Activated naive CD4-positive, alpha-beta T cell treated with anti-CD3 and anti-CD28 coated beads for 36 hours (primary cell): ENCODE measurements around the gene TRIM17. TPM values are rescaled to one million over a fixed set of nuclear protein-coding genes. Genes with fewer than 3 reads are reported as not detected.

ENCODE experiments used
- CTCF ChIA-PET: fragments of 350-600 bp; sonication (Branson Sonifier 250); formaldehyde crosslinking; loops from one replicate; lab custom pipeline; 2021; ENCODE audit warnings: antibody characterized with exemption; lab: Charles Lee
- DNase-seq: peaks from one replicate; pipeline ENCODE4 v3.0.0-alpha.2; 2020
- H3K27ac Mint-ChIP-seq: one replicate; pipeline ENCODE4 v1.8.0; 2021; ENCODE audit warnings: mild to moderate bottlenecking, mixed read lengths
- H3K27me3 Mint-ChIP-seq: one replicate; pipeline ENCODE4 v1.8.0; 2021; ENCODE audit warnings: low read depth, mixed read lengths
- H3K36me3 Mint-ChIP-seq: one replicate; pipeline ENCODE4 v1.8.0; 2021; ENCODE audit warnings: low read depth, mixed read lengths
- H3K4me1 Mint-ChIP-seq: one replicate; pipeline ENCODE4 v1.8.0; 2021; ENCODE audit warnings: low read depth, mixed read lengths
- H3K4me3 Mint-ChIP-seq: one replicate; pipeline ENCODE4 v1.8.0; 2021; ENCODE audit warnings: mild to moderate bottlenecking, moderate library complexity, mixed read lengths
- H3K9me3 Mint-ChIP-seq: one replicate; pipeline ENCODE4 v1.8.0; 2021; ENCODE audit warnings: mixed read lengths
- intact Hi-C: fragments of 100-400 bp; cut with micrococcal nuclease; formaldehyde crosslinking; loops from one replicate; pipeline ENCODE4 v1.15.1; 2023
- total RNA-seq, 2 experiments: library from RNA; stranded (reverse); gene quantifications; one replicate each; pipeline ENCODE4 v1.2.3, GENCODE V29; 2021

Gene TRIM17
- total RNA-seq, 2 experiments from 2014 or later, result 1.0 to 1.2 TPM

DNA sequence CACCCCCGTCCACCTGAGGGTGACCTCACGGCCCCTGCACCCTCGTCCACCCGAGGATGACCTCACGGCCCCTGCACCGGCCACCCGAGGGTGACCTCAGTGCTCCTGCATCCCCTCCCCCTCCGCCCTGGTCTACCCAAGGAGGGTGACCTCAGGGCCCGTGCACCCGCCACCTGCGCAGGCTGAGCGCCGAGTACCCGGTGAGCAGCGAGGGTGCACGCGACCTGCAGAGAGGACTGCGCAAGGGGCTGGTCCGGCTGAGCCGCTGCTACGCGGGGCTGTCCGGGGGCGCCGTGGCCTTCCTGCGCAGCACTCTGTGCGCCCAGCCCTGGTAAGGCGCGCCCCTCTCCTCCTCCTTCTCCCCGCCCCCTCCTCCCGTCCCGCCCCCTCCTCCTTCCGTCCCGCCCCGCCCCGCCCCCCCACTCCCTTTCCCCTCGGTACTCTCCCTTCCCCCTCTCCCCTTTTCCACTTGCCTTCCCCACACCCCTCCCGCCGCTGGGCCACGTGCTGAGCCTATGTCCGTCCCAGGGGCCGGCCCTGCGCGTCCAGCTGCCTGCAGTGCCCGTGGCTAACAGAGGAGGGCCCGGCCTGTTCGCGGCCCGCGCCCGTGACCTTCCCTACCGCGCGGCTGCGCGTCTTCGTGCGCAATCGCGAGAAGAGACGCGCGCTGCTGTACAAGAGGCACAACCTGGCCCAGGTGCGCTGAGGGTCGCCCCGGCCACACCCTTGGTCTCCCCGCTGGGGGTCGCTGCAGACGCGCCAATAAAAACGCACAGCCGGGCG is 38.4 kb downstream of the TRIM17 start:
- intact Hi-C loops, result loop anchor here (1.0 to 5.0 kb wide), 5 partner anchors 79 to 284 kb away; a partner anchor contains a TSS
- no peak overlapping the region for H3K27ac Mint-ChIP-seq
- CTCF ChIA-PET, result no interaction called here
- H3K9me3 Mint-ChIP-seq, result no peaks in the 10 kb centered on the region
- peaks cover 14% of the 10 kb centered on the region for H3K27me3 Mint-ChIP-seq
- peaks cover 11% of the 10 kb centered on the region for H3K4me1 Mint-ChIP-seq
- no peaks in the 10 kb centered on the region for H3K36me3 Mint-ChIP-seq
- DNase-seq, result peak; percentile 80
- H3K4me3 Mint-ChIP-seq, result peak overlapping the region; percentile 74

DNA sequence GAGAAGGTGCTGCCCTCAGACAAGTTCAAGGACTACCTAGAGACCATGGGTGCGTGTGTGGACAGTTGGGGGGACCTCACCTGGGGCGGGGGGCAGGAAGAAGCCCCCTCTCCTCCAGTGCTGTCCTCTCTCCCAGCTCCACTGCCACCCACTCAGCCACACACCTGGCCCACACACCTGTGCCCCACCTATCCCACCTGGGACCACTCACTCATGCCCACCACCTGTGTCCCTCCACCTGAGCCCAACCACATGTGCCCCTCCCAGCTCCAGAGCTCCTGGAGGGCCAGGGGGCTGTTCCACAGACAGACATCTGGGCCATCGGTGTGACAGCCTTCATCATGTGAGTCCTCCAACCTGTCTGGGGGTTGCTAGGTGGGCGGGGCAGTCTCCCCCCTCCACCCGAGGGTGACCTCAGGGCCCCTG is 39.0 kb downstream of the TRIM17 start:
- peaks cover 11% of the 10 kb centered on the region for H3K4me1 Mint-ChIP-seq
- DNase-seq, result no peak
- CTCF ChIA-PET, result no interaction called here
- peak overlapping the region; percentile 52 for H3K4me3 Mint-ChIP-seq
- H3K36me3 Mint-ChIP-seq, result no peaks in the 10 kb centered on the region
- H3K27me3 Mint-ChIP-seq, result peaks cover 14% of the 10 kb centered on the region
- H3K27ac Mint-ChIP-seq, result no peak overlapping the region
- intact Hi-C loops, result loop anchor here (1.0 to 5.0 kb wide), 5 partner anchors 80 to 285 kb away; a partner anchor contains a TSS
- H3K9me3 Mint-ChIP-seq, result no peaks in the 10 kb centered on the region

DNA sequence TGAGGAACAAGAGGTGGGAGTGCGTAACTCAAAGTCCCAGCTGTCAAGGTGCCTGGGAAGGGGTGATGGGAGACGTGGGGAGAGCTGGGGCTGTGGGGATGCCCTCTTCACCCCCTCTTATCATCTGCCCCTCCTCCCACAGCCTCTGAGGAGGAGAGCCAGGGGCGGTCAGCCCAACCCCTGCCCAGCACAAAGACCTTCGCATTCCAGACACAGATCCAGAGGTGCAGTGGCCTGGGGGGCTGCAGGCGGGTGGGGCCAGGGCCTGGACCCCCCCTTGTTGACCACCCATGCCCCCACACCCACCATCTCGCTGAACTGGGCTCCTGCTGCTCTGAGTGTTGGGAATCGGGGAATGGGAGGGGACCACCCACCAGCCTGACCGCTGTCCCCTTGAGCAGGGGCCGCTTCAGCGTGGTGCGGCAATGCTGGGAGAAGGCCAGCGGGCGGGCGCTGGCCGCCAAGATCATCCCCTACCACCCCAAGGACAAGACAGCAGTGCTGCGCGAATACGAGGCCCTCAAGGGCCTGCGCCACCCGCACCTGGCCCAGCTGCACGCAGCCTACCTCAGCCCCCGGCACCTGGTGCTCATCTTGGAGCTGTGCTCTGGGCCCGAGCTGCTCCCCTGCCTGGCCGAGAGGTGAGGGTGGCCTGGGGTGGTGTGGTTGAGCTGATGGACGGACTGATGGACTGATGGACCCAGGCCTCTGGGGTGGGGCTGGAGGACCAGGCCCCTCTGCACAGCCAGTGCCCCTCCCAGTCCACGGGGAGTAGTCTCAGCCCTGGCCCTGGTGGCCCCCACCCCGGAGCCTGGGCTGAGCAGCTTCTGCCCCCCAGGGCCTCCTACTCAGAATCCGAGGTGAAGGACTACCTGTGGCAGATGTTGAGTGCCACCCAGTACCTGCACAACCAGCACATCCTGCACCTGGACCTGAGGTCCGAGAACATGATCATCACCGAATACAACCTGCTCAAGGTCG is 39.7 kb downstream of the TRIM17 start:
- Mint-ChIP-seq H3K27me3 (peaks cover 14% of the 10 kb centered on the region), H3K4me3 (no peak overlapping the region), H3K9me3 (no peaks in the 10 kb centered on the region), H3K36me3 (no peaks in the 10 kb centered on the region), H3K27ac (no peak overlapping the region), H3K4me1 (peaks cover 11% of the 10 kb centered on the region)
- intact Hi-C loops, result loop anchor here (5.0 kb wide), 1 partner anchor 285 kb away; no protein-coding TSS in a partner anchor
- CTCF ChIA-PET, result no interaction called here
- no peak for DNase-seq

DNA sequence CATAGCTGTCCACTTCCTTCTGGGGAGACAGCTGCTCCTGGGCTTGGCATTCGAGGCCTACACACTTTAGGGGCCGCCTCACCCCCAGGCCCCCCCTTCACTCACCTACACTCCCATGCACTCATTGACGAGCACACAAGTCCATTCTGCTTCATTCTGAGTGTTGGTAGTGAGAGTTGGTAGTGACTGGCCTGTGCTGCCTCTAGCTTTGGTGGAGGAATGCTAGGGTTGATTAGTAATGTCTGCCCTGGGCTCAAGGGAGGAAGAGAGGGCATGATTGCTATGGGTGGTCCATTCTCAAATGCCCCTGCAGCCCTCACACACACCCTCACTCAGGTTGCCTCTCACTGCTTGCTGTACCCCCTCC is 40.4 kb downstream of the TRIM17 start:
- no peaks in the 10 kb centered on the region for H3K36me3 Mint-ChIP-seq
- intact Hi-C loops, result loop anchor here (5.0 kb wide), 1 partner anchor 286 kb away; no protein-coding TSS in a partner anchor
- H3K4me1 Mint-ChIP-seq, result peaks cover 11% of the 10 kb centered on the region
- H3K27ac Mint-ChIP-seq, result no peak overlapping the region
- CTCF ChIA-PET, result no interaction called here
- DNase-seq, result no peak
- peaks cover 14% of the 10 kb centered on the region for H3K27me3 Mint-ChIP-seq
- no peaks in the 10 kb centered on the region for H3K9me3 Mint-ChIP-seq
- no peak overlapping the region for H3K4me3 Mint-ChIP-seq

DNA sequence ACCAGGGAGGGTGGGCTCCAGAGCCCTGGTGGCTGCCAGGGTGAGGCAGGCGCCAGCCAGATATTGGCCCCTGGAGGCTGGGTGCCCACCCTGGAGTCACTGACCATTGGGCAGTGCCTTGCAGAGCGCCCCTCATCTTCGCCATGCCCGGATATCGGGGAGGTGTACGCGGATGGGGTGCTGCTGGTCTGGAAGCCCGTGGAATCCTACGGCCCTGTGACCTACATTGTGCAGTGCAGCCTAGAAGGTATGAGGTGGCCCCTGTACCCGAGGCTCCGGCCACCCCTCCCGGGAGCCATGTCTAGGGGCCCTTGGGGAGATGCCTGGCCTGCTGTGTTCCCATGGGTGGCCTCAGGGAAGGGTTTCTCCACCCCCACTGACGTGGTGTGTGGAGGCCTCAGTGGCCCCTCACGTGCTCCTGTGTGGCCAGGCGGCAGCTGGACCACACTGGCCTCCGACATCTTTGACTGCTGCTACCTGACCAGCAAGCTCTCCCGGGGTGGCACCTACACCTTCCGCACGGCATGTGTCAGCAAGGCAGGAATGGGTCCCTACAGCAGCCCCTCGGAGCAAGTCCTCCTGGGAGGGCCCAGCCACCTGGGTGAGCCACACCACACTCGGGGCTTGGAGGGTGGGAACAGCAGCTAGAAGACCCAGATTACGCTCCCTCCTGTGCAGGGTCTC is 40.9 kb downstream of the TRIM17 start:
- no peak for DNase-seq
- Mint-ChIP-seq H3K27me3 (peaks cover 14% of the 10 kb centered on the region), H3K9me3 (no peaks in the 10 kb centered on the region), H3K4me1 (peaks cover 11% of the 10 kb centered on the region), H3K4me3 (no peak overlapping the region), H3K27ac (no peak overlapping the region), H3K36me3 (no peaks in the 10 kb centered on the region)
- intact Hi-C loops, result loop anchor here (5.0 kb wide), 1 partner anchor 287 kb away; no protein-coding TSS in a partner anchor
- CTCF ChIA-PET, result no interaction called here

DNA sequence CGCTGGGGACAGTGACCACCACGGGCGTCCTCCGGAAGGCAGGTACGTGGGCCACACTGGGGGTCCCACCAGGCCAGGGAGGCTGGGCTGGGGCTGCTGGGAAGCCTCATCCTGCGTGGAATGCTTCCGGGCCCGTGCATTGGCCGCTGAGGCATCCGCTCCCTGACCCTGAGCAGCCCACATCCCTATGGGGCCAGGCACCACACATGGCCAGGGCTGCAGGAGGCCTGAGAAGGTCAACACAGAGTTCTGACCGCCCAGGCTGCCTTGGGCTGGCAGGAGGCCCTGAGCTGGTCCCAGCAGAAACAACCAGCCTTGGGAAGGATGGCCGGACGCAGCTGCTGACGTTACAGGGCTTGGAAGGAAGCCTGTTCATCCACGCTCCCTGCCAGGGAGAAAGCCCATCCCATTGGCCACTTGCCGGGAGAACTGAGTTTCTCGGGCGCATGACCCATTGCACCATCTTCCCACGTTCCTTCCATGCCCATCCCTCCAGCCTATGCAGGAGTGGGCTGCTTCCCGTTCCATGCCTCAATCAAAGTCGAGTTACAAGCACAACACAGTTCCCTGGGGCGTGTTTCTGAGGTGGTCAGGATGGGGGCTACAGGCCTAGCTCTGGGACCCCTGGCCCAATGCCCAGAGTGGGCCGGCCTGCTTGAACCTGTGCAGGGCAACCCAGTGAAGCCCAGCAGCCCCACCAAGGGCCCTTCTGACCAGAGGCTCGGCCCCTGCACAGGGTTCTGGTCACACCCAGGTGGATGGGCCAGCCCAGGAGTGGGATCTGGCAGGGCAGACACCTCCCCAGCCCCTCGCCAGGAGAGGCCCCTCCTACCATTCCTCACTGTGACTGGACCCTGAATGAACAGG is 41.7 kb downstream of the TRIM17 start:
- H3K27ac Mint-ChIP-seq, result no peak overlapping the region
- no peak for DNase-seq
- H3K9me3 Mint-ChIP-seq, result no peaks in the 10 kb centered on the region
- H3K4me3 Mint-ChIP-seq, result no peak overlapping the region
- intact Hi-C loops, result loop anchor here (5.0 kb wide), 1 partner anchor 287 kb away; no protein-coding TSS in a partner anchor
- peaks cover 9% of the 10 kb centered on the region for H3K27me3 Mint-ChIP-seq
- CTCF ChIA-PET, result interaction anchor here (0.6 kb wide), 1 partner anchor 97 kb away, joined by 4 read pairs; no protein-coding TSS in a partner anchor
- peaks cover 11% of the 10 kb centered on the region for H3K4me1 Mint-ChIP-seq
- no peaks in the 10 kb centered on the region for H3K36me3 Mint-ChIP-seq

DNA sequence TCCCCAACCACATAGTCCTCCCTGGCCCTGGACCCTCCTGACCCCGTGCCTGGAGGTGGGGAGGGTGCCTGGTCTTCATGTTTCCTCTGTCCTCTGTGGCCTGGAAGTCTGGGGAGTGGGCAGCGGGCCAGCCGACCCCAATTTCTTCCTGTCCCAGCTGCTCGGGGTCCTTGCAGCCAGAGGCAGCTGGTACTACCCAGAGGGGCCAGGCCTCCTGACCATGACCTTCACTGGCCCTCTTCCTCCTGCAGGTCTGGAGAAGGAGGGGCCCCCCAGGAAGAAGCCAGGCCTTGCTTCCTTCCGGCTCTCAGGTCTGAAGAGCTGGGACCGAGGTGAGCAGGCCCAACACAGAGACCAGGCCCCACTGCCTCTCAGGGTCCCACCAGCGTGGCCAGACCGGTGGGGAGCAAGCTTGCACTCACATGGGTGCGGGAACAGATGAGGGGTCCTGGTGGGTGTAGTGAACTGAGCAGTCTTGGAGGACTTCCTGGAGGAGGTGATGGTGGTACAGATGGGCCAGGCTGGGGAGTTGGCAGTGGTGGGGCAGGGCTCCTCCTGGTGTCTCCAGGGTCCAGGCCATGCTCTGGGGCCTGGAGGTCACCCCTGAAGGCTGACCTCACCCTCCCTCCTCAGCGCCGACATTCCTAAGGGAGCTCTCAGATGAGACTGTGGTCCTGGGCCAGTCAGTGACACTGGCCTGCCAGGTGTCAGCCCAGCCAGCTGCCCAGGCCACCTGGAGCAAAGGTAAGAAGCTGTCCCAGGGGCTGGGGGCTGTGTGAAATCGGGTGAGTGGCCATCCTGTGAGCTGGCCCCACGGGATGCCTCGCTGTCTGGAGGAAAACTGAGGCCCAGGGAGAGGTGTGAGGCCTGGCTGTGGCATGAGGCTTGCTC is 42.7 kb downstream of the TRIM17 start:
- CTCF ChIA-PET, result no interaction called here
- intact Hi-C loops, result no loop called here
- H3K36me3 Mint-ChIP-seq, result no peaks in the 10 kb centered on the region
- DNase-seq, result no peak
- H3K9me3 Mint-ChIP-seq, result no peaks in the 10 kb centered on the region
- H3K4me3 Mint-ChIP-seq, result no peak overlapping the region
- H3K4me1 Mint-ChIP-seq, result peaks cover 8% of the 10 kb centered on the region
- H3K27ac Mint-ChIP-seq, result no peak overlapping the region
- H3K27me3 Mint-ChIP-seq, result peaks cover 2% of the 10 kb centered on the region

DNA sequence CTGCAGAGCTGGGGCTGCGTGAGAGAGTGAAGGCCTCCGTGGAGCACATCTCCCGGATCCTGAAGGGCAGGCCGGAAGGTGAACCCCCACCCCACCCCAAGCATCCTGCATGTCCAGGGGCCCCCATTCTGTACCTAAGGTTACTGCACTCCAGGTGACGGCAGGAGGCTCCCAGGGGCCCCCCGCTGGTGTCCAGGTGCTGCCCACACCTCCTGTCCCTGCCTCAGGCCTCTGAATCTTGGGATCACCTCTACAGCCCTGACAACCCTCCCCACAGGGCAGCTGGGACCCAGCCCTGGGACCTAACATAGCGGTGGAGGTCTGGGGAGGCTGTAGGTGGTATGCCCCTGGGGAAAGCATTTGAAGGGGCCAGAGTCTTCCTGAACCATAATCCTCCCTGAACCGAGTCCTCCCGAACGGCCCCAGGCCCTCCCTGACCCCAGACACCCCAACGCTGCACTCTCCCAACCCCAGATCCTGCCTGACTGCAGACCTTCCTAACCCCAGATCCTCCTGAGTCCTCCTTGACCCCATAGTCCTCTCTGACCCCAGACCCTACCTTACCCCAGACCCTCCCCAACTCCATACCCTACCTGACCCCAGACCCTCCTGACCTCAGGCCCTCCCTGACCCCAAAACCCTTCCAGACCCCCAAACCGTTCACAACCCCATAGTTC is 43.5 kb downstream of the TRIM17 start:
- DNase-seq, result no peak
- H3K36me3 Mint-ChIP-seq, result no peaks in the 10 kb centered on the region

DNA sequence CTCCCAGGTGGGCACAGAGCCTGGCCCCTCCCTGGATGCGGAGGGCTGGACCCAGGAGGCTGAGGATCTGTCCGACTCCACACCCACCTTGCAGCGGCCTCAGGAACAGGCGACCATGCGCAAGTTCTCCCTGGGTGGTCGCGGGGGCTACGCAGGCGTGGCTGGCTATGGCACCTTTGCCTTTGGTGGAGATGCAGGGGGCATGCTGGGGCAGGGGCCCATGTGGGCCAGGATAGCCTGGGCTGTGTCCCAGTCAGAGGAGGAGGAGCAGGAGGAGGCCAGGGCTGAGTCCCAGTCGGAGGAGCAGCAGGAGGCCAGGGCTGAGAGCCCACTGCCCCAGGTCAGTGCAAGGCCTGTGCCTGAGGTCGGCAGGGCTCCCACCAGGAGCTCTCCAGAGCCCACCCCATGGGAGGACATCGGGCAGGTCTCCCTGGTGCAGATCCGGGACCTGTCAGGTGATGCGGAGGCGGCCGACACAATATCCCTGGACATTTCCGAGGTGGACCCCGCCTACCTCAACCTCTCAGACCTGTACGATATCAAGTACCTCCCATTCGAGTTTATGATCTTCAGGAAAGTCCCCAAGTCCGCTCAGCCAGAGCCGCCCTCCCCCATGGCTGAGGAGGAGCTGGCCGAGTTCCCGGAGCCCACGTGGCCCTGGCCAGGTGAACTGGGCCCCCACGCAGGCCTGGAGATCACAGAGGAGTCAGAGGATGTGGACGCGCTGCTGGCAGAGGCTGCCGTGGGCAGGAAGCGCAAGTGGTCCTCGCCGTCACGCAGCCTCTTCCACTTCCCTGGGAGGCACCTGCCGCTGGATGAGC is 44.3 kb downstream of the TRIM17 start:
- Mint-ChIP-seq H3K9me3 (no peaks in the 10 kb centered on the region), H3K27ac (no peak overlapping the region), H3K36me3 (no peaks in the 10 kb centered on the region), H3K4me1 (no peaks in the 10 kb centered on the region), H3K27me3 (no peaks in the 10 kb centered on the region), H3K4me3 (no peak overlapping the region)
- CTCF ChIA-PET, result no interaction called here
- DNase-seq, result no peak
- intact Hi-C loops, result no loop called here

More for the DNA sequence above, 43.5 kb downstream of the TRIM17 start:
- Mint-ChIP-seq H3K27ac (no peak overlapping the region), H3K4me3 (no peak overlapping the region), H3K9me3 (no peaks in the 10 kb centered on the region), H3K27me3 (no peaks in the 10 kb centered on the region), H3K4me1 (peaks cover 3% of the 10 kb centered on the region)
- CTCF ChIA-PET, result no interaction called here
- intact Hi-C loops, result no loop called here

DNA sequence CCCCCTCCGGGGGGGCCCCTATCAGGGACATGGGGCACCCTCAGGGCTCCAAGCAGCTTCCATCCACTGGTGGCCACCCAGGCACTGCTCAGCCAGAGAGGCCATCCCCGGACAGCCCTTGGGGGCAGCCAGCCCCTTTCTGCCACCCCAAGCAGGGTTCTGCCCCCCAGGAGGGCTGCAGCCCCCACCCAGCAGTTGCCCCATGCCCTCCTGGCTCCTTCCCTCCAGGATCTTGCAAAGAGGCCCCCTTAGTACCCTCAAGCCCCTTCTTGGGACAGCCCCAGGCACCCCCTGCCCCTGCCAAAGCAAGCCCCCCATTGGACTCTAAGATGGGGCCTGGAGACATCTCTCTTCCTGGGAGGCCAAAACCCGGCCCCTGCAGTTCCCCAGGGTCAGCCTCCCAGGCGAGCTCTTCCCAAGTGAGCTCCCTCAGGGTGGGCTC is 44.9 kb downstream of the TRIM17 start:
- intact Hi-C loops, result no loop called here
- Mint-ChIP-seq H3K9me3 (no peaks in the 10 kb centered on the region), H3K4me1 (no peaks in the 10 kb centered on the region), H3K4me3 (no peak overlapping the region), H3K27ac (no peak overlapping the region), H3K36me3 (no peaks in the 10 kb centered on the region), H3K27me3 (no peaks in the 10 kb centered on the region)
- no peak for DNase-seq
- CTCF ChIA-PET, result no interaction called here
